GM21529 (cell line): ENCODE measurements around the gene HMCN1.

Experiments
- ATAC-seq: cut with Tn5 transposase; IDR thresholded peaks from one replicate; pipeline ENCODE4 v1.9.1; 2021; ENCODE audit not compliant: unreplicated experiment

The HMCN1 gene

GRCh38 chr1:185895208-185895900, 161.2 kb downstream of the HMCN1 start:
- no peak for ATAC-seq

GRCh38 chr1:185896863-185897262, 162.7 kb downstream of the HMCN1 start:
- ATAC-seq: no peak

- ATAC-seq: no peak
Observed at GRCh38 chr1:185906186-185906585, 172.0 kb downstream of the HMCN1 start.

DNA sequence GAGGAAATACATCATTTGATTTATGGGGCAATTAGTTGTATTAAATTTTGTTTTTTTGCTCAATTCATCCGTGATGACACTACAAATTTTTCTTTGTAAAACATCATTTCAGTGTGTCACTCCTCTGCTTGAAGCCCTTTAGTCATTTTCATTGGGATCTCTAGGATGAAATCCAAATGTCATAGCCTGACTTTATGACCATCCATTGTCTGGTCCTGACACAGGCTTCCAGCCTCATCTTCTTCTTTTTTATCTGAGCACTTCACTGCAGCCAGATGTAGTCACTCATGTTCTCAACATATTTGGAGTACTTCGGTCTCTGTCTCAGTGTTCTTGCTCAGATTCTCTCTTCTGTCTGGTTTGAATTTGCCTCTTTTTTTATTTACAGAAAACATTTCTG, 173.1 kb downstream of the HMCN1 start:
- ATAC-seq: no peak

DNA sequence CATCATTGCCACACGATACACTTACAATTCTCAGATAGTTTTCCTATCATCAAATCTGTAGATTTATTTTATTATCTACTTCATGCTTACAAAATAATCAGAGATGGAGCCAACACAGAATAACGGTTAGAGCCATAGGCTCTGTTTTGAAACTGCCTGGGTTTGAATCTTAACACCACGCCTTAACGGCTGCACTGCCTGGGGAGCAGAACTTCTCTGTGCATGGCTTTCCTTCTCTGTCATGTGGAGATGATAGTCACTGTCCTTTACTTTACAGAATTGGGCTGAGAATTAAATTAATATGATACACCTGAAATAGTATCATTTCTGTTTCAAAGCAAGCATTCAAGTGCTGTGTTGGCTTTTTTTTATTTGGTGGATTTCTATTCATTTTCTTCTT, 177.8 kb downstream of the HMCN1 start:
- no peak for ATAC-seq

DNA sequence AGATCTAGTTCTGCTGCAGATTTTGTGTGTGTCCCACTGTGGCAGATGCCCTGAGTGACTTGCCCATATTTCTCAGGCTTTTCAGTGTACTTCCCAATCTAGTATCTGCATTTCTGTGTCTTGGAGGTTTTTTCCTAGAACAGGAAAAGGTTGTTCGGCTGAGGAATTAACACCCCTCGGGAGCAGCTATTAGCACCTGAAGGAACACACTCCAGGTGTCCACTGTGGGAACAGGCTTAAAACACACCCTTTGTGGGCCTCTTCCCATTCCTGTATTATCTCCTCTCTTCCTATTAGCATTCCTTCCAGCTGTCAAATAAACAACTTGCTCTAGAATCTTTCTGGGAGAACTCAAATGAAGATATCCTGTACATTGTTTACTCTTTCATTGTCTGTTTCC, 178.3 kb downstream of the HMCN1 start:
- no peak for ATAC-seq

GRCh38 chr1:185914089-185914488, 179.9 kb downstream of the HMCN1 start:
- ATAC-seq: no peak

GRCh38 chr1:185916861-185917260, 182.7 kb downstream of the HMCN1 start:
- no peak for ATAC-seq

DNA sequence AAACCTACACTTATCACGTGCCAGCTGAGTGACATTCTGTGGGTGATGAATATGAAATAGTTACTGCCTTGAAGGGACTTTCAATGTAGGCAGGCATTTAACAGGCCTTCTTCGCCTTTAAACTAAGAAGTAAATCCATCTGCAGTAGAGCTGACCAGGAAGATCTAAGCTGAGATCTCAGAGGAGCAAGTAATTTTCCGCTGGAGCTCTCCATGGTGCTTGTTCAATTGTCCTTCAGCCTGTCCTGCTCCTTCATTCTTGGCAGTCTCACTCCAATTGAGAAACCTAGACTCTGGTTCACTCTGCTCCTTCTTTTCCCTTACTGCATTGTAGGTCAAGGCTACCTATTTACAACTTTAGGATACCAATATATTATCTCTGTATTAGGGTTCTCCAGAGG, 183.5 kb downstream of the HMCN1 start:
- ATAC-seq: no peak

- ATAC-seq: no peak
Observed at GRCh38 chr1:185920602-185921001, 186.4 kb downstream of the HMCN1 start.

DNA sequence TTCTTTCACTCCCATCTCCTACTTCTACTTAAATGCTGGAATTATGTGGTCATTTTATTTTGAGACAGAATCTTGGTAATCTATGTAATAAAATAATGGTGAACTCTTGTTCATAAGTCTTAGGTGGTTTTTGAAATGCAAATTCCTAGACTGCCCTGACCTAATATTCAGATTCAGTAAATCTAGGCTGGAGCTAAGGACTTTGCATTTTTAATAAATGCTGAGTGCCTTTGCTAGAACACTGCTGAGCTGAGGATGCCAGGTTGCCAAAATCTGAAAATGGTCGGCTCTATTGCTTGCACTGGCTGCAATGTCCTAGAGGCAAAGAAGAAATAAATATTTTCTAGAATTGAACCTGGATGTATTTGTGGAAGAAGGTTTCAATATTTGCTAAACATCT, 187.4 kb downstream of the HMCN1 start:
- ATAC-seq: no peak

DNA sequence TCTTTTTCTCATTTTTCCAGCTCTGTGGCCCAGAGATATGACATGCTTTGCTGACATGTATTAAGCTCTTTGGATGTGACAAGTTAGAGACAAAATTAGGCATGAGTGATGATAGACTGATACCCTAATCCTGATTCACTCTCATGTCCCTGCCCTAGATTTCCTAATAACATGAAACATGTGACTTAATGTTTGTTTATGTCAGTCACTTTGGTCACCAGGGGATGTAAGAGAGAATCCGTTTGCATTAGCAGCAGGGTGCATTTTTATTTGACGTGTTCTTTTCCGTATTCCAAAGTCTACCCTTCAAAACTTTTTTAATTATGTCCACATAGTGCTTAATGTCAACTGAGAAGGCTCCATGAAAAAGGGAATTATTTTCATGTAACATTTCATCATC, 192.4 kb downstream of the HMCN1 start:
- ATAC-seq: no peak

DNA sequence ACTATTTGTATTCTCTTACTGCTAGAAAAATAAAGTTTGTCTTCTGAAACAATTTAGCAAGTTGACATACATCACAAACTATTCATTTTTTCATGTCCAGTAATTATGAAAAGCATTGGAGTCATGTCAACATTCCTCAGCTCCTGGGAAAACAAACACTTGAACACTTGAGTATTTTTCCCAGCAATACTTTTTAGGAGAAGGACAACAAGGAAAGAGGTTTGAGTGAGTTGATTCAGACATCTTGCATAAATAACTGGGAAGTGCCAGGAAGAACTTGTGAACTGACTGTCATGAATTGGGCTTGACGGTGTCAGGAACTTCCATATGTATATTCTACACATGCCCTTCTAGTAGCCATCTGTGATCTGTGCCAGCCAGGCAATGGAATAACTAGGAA, 195.6 kb downstream of the HMCN1 start:
- no peak for ATAC-seq

DNA sequence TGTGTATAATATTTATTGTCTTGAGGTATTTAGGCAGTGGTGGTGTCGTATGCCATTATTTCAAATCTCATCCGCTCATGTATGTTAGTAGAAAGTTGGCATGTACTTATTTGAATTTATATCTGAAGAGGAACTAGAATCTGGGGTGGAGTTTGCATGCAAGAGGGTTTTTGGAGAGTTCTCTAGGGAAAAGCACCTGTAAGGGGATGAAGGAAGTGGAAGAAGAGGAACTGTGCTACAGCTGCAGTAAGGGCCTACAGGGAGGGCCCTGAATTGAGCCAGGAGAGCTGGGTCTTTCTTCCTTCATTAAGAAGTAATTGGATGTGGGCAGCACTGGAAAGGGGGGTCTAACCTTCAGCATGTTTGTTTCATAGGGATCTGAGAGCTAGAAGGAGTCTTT, 197.2 kb downstream of the HMCN1 start:
- ATAC-seq: no peak

- ATAC-seq: no peak
Observed at GRCh38 chr1:185933580-185933979, 199.4 kb downstream of the HMCN1 start.

- ATAC-seq: no peak
Observed at GRCh38 chr1:185934476-185935189, 200.4 kb downstream of the HMCN1 start.

DNA sequence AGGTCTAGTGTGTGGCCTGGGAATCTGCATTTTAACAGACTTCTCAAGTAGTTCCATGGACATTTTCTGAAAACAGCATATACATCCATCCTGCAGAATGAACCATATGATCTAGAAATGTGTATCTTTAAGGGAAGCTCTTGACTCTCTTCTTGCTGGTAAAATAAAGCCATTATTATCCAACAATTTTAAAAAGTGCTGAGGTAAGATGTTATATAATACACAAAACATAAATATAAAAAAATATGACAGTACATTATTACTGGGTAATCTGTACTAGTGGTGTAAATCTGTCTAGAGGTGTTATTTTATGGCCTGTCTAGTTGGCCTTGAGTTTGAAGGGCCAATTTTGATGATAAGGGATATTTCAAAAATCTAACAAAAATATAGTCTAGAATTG, 201.2 kb downstream of the HMCN1 start:
- ATAC-seq: no peak

GRCh38 chr1:185936641-185937040, 202.4 kb downstream of the HMCN1 start:
- ATAC-seq: no peak

- no peak for ATAC-seq
Observed at GRCh38 chr1:185938396-185938795, 204.2 kb downstream of the HMCN1 start.

GRCh38 chr1:185939142-185939541, 205.0 kb downstream of the HMCN1 start:
- ATAC-seq: no peak

GRCh38 chr1:185942961-185943360, 208.8 kb downstream of the HMCN1 start:
- no peak for ATAC-seq

DNA sequence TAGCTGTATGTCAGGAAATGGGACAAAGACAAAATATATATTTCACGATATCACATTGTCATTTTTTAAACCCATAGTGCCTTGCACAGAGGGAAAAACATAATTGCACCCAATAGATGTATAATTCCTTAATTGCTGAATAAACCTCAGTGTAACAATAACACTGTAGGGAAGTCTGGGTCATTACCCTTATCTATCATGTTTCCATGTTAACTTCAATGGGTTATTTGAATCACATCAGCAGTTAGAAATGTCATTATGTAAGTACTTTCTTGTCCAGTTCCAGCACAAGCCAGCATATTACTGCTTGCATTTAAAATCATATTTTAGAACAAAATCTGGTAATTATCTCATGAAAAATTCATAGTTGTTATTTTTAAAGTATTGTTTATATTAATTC, 222.7 kb downstream of the HMCN1 start:
- no peak for ATAC-seq
